ENCODE results near the gene PLXNA4.

Gene PLXNA4

DNA sequence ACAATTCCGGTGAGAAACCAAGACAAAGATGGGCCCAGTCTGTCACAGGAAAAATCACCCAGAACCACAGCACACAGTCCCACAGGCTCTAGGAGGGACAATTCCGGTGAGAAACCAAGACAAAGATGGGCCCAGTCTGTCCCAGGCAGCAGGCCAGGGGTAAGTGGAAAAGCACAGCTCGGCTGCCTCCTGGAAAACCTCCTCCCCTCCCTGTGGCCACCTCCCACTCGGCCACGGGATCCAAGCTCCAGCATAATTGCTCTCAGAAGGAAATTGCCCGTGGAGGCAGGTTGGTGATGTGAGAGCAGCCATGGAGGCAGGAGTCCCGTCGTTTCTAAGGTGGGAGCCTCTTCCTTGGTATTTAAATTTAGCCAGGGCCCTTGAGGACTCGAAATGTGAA lies 95.7 kb downstream of the PLXNA4 start:
- no peak for DNase-seq (ENCODE audit: low read depth in 2 of 2, low spot score in 1 of 2)

DNA sequence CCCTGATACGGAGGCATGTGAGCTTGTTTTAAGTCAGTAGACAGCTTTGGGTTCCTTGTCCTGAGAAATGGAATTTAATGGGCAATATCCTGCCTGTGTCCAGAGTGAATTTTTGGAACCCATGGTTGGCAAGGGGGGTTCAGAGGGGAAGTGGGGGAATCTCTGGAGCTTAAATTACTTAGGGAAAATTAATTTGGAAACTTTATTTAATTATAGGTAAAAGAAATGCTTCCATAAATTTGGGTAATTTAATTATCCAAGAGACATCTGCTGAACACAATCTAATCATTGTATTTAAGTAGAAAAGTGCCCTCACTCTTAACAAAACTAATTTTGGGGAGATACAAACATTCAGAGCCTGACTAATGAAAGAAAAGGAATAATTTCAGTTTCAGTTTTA lies 99.7 kb downstream of the PLXNA4 start:
- DNase-seq (ENCODE audit: low read depth in 2 of 2, low spot score in 1 of 2), result no peak

DNA sequence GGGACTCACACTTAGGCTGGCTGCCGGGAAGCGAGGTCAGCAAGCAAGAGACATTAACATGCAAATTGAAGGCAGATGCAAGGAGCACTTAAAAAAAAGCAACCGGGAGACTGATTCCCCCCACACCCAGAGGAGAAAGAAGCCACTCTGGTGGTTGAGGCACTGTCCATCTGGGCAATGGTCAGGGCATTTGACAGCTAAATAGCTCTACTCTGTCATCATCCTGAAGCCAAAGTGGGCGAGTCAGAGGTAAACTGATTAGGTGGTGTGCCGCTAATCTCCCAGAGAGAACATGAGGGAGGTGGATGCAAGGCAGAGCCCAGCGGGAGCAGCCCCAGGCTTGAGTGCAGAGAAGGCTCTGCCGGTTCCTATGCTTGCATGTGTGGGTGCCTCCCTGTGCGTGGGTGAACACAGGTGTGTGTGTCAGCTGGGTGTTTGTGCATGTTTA lies 100.6 kb downstream of the PLXNA4 start:
- no peak for DNase-seq (ENCODE audit: low read depth in 2 of 2, low spot score in 1 of 2)

DNA sequence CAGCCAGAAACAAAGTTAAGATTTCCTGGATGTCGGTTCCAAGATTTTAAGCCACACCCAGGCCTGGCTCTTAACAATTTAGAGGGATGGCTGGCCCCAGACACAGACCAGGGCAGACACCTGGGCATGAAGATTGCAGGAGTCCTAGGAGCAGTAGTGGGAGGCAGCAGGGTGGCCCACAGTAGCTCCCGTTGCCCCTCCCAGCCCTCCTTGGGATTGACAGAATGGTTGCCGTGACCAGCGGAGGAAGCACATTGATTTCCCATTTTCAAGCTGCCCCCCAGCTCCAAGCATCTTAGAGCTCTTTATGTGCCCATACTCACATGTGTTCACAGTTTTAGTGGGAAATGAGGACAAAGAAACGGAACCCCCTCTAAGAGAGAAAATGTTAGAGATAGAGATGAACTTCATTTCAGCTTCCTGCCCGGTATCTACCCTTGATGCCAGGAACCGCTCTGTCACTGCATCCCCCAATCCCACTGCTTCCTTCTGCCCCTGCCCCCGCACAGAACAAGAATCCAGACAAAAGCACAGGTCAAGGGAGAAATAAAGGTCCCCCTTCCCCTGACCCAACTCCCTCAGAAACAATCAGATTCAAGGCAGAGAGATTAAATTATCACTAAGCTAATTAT lies 101.1 kb downstream of the PLXNA4 start:
- DNase-seq (ENCODE audit: low read depth in 2 of 2, low spot score in 1 of 2), result no peak

DNA sequence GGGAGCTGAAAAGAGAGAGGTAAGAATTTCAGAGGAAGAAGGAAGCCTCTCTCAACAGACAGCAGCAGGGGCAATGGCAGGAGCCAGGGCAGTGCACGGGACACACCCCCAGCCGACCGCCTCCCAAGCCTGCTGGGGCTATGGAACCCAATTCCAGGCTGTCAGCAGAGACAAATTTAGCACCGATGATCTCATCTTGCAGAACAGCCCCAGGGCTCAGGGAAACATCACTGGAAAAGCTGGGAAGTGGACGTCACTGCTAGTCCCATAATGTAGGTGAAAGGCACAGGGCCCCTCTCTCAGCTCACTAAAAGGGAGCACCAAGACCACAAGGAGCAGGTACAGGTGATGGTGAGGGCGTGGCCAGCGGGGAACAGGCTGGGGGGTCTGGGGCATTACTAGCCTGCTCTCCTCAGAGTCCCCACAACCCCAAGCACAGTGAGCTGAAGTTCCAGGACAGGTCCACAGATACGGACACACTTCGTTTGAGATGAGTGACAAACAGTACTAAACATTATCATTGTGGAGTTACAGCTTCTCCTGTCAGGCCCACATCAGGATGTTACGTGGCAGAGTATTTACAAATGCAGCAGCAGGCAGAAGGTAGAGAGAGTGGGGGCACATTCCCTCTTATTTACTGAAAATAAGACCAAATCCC lies 103.7 kb downstream of the PLXNA4 start:
- DNase-seq (ENCODE audit: low read depth in 2 of 2, low spot score in 1 of 2), result no peak

DNA sequence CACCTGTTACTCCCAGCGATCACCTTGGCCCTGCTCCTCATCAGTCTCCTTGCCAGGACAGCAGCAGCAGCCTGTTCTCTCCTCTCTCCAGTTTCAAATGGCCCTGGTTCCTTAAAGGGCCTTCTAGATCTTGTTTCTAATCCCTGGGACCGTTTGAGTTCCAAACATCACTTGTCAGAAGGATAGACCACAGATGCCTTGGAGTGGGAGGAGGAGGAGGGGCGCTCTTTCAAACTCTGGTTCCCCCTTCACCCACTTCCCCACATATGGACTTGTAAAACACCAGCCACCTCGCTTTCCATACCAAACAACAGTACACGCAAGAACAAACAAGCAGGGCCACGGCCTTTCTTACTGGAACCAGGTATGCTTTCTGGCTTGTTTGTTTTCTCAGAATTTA lies 104.8 kb downstream of the PLXNA4 start:
- no peak for DNase-seq (ENCODE audit: low read depth in 2 of 2, low spot score in 1 of 2)

DNA sequence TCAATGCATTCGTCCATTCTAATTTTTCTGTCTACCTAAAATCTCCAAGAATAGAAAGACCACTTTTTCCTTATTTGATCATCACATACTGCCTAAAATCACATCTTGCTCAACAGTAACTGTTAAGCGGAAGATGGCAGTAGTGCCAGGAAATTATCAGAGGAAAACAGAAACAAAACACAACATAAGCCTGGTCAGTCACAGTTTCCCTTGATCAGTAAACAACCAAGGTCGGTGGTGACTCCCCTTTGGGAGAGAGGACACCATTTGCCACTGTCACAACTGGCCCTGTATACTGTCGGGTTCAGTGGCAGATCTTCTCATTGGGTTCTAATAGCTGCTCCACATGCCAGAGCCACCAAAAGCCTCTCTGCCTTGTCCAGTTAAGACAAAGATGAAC lies 106.6 kb downstream of the PLXNA4 start:
- no peak for DNase-seq (ENCODE audit: low read depth in 2 of 2, low spot score in 1 of 2)

DNA sequence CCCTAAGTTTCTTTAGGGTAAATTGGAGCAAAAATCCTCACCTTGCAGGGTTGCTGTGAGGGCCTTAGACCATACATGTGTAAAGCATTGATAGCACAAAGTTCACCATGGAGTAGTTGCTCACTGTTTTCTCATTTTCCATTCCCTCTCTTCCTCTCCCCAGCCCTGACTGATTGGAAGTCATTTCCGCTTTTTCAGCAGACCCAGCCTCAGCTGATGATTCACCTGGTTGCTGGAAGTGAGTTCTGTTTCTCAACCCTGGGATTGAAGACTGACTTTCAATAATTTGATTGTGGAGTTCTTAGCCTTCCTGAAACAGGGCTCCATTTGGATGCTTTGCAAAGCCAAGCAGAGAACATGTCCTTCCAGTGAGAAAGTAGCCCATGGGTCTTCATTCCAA lies 107.0 kb downstream of the PLXNA4 start:
- no peak for DNase-seq (ENCODE audit: low read depth in 2 of 2, low spot score in 1 of 2)

DNA sequence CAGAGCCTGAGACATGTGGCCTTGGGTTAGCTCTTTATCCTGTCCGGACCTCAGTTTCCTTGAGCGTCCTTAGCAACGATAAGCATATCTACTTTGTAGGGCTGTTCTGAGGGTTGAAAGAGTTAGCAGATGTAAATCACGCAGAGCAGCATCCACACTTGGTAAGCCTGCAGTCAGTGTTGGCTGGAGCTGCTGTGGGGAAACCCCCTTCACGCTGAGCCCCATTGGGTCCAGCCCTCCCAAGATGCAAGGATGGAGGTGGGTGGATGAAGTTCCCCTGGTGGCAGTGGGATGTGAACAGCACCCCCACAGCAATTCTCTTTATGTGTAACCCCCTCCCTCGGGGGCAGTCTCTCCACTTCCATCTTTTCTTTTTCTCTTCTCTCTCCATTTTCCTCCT lies 109.9 kb downstream of the PLXNA4 start:
- no peak for DNase-seq (ENCODE audit: low read depth in 2 of 2, low spot score in 1 of 2)

DNA sequence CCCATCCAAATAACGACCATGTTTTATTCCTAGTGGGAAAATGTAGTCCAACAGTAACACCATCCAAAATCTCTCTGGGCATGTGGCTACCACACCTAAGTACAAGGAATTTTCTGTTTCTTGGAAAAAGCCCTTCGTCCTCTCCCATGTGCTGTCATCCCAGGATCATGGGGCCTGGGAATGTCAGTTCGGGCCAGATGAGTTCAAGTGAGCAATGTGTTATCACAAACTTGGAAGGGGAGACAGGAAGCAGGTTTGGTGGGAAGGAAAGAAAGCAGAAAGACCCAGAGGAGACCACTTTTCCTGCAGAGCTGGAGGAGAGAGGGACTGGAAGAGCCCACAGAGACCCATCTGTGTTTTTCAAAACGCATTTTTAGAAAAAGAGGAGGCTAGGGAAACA lies 110.8 kb downstream of the PLXNA4 start:
- no peak for DNase-seq (ENCODE audit: low read depth in 2 of 2, low spot score in 1 of 2)

DNA sequence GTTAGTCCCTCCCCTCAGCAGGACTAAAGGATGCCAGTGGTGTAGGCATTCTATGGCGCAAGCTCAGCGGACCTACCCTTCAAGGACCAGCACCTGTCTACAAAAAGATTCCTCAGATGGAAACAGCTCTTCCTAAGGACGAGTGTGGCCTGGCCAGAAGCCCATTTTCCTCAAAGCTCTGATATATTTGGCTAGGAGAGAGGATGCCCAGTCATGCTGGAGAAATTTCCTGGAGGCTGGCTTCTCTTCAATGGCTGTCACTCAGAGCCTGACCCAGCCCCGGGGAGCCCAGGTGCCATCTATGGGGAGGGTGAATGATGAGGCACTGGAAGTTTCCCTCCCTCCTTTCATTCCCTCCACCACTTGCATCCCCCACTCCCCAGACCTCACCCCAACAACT lies 111.5 kb downstream of the PLXNA4 start:
- DNase-seq (ENCODE audit: low read depth in 2 of 2, low spot score in 1 of 2), result no peak

DNA sequence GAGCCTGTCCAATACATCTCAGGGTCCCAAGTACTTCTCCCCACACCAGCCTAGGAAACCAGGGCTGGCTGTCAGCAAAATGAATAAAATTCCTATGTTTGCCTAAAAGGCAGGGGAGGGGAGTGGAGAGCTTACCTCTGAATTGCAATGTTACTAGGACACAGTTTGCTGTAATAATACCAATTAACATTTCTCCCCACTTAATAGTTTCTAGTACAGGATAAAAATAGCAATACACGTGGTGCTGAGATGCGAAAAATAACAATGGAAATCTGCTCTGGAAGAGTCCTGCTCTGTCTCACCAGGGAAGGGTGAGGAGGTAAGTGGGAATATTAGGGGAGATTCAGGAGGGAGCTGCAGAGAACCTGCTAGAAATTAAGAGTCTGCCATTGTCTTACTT lies 112.3 kb downstream of the PLXNA4 start:
- no peak for DNase-seq (ENCODE audit: low read depth in 2 of 2, low spot score in 1 of 2)

DNA sequence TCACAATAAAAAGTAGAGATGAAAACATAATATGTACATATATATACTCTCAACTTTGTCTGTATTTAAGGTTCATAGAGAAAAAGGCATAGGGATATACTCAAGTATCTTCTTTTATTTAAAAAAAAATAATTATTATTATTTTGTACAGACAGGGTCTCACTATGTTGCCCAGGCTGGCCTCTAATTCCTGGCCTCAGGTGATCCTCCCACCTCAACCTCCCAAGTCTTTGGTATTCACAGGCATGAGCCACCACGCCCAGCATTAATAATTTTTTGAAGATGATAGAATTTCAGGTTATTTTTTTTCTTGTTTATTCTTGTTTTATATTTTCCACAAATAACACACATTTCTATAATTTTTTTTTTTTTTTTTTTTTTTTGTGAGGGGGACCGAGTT lies 113.8 kb downstream of the PLXNA4 start:
- no peak for DNase-seq (ENCODE audit: low read depth in 2 of 2, low spot score in 1 of 2)

DNA sequence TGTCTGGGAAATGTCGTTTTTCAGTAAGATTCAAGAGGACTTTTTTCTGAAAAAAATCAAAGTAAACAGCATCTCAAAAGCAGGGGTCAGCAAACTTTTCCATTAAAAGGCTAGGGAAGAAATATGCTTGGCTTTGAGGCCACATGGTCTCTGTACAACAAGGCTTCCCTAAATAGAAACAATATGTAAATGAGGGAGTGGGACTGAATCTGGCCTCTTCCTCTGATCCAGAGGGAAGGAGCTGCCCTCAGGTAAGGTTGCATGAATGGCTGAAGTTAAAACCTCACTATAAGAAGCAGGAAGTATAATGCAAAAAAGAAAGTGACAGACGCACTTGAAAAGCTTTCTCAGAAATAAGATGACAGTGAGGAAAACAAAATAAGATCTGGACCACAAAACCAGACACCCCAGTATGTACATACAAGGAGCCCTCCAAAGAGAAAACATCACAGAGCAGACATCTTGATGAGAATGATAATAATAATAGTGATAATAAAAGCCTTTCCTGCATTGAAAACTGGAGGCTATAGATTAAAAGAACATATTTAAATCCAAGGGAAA lies 115.2 kb downstream of the PLXNA4 start:
- DNase-seq (ENCODE audit: low read depth in 2 of 2, low spot score in 1 of 2), result no peak

DNA sequence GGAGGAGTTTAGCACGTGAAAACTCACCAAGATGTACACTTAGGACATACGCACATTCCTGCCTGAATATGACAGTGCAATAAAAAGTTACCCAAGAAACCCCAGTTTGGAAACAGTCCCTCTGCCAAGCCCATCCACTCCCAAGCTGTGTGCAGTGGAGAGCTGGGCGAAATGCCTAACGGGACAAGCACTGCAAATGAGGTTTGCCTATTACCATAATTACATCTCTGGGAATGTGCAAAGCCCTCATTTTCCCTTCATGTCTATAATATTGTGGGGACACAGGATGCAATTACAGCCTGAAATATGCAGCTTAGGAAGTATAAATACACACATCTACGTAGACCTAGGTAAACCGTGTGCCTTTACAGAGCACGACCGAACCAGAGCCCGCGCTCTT lies 117.5 kb downstream of the PLXNA4 start:
- no peak for DNase-seq (ENCODE audit: low read depth in 2 of 2, low spot score in 1 of 2)

DNA sequence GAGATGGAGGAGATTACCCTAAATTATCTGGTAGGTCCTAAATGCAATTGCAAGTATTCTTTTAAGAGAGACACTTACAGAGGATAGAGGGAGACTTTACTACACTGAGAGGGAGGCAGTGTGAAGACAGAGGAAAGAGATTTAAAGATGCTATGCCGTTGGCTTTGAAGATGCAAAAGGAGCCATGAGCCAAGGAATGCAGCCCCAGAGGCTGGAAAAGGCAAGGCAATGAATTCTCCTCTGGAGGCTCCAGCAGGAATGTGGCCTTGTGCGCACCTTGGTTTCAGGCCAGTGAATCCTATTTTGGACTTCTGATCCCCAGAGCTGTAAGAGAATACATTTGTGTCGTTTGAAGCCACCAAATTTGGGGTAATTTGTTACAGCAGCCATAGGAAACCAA lies 118.6 kb downstream of the PLXNA4 start:
- DNase-seq (ENCODE audit: low read depth in 2 of 2, low spot score in 1 of 2), result no peak

DNA sequence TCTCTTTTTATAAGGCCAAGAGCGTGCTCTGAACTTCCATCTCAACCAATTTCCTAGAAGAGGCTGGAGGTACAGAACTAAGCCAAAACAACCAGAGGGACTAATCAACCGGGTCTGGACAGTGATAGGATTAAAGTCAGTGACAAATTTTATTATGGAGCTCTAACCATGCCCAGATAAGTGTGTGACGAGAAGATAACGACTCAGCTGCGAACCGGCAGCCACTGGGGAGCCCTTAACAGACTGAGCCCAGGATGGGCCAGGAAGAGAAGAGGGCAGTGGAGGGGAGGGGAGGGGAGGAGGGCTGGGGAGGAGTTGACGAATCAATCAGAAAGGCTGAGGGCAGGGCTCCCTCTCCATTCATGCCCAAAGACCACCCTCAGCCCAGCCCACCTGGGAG lies 119.9 kb downstream of the PLXNA4 start:
- DNase-seq (ENCODE audit: low read depth in 2 of 2, low spot score in 1 of 2), result no peak

DNA sequence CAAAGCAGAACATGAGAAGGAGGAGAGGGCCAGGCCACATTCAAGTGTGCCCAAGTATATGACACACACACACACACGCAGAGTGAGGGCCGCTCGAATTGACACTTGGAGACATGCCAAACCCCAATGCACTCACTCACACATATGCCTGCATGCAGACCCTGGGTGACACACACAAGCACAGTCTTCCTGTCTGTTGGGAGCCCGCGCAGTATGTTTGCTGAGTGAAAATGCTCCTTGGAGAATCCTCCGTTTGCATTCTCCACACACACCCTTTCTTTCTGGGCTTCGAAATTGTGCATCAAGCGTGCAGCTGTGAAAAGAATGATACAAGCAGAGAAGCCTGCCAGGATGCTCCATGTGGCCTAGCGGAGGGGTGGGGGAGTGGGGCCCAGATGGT lies 120.9 kb downstream of the PLXNA4 start:
- no peak for DNase-seq (ENCODE audit: low read depth in 2 of 2, low spot score in 1 of 2)

DNA sequence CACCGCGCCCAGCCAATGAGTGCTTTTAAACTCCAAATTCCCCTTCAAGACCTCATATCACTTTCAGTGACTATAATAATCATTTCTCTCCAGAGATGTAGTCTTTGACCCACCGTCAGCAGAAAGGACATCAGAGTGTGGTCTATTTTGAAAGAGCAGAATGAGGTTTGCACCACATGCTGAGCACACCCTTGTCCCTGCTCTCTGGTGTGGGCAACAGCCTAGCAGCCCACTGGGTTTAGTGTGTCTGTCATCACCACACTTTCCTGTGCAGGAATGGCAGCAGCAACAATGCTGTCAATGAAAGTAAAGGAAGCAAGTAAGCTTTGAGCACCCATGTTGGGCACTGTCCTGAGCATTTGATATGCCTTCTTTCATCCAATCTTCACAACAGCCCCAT lies 122.4 kb downstream of the PLXNA4 start:
- no peak for DNase-seq (ENCODE audit: low read depth in 2 of 2, low spot score in 1 of 2)

DNA sequence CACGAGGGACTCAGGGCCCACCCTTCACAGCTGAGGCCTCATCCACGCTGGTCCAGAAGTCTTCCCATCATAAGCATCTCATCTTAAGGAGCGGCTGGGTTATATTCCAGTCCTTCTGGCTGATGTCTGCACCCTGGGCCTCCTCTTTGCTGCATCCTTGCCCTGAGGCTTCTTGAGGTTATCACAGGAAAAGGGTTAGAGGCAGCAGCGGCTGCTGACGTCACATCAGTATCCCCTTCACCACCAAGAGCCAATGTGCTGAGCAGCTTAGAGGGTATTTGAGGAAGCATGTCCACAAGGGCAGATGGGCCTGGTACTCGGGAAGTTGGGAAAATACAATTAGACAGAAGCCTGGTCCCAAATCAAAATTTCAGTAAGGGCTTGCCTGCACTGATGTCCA lies 125.1 kb downstream of the PLXNA4 start:
- no peak for DNase-seq (ENCODE audit: low read depth in 2 of 2, low spot score in 1 of 2)

DNA sequence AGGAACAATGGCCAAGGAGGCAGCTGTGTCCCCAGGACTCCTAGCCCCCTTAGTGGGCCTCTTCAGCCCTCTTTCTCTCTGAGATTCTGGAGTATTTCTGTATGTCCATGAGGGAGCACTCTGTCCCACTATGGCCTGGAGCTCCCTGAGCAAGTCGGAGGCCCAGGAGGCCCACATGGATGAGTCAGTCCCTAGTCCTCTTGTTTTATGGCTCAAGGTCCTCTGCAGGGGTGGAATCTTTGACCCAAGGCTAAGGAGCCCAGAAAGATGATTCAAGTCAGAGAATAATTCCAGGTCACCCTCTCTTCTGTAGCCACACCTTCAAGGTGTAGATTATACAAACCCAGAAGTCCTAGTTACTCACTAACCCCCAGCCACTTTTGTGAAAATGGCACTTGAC lies 125.6 kb downstream of the PLXNA4 start:
- DNase-seq (ENCODE audit: low read depth in 2 of 2, low spot score in 1 of 2), result no peak

DNA sequence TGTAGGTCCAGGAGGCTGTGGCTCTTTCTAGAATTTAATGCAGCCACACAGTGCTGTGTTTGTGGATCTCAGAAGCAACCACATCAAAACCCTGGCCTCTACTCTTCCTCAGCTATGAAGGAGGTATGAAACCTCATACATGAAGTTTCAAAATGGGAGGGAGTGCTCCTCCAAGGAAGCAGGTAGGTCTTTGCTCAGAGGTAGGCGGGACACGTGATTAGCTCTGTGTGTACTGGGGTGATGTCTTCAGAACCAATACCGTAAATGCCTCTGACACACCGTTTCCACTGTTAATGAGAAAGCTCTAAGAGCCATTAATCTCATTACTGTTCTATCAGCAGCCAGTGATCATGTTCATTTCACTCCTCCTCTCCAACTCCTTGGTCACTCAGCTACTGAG lies 126.1 kb downstream of the PLXNA4 start:
- DNase-seq (ENCODE audit: low read depth in 2 of 2, low spot score in 1 of 2), result no peak

DNA sequence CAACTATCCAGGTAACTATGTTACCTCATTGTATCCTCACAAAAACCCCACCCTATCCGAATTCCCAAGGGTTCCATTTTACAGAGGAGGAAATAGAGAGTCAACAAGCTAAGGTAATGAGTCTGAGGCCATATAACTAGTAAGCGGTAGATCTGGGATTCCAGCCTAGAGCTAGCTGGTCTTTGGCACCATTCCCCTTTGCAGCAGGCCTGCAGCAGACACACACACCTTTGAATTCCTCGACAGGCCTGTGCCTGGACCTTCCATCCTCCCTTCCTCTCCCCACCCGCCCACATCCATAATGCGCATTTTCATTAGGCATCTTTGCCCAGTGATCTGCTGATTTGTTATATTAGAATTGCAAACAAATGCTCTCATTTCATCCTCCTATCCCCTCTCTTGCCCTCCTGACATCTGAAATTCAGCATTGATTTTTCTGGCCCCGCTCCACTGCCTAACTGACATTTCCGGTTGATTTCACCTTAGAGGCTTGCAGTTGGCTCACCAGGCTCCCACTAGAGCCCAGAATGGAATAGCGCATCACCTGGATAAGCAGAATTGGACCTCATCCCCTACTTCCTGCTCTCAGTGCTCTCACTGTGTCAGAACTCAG lies 129.5 kb downstream of the PLXNA4 start:
- DNase-seq (ENCODE audit: low read depth in 2 of 2, low spot score in 1 of 2), result no peak

Data from stimulated activated CD8-positive, alpha-beta memory T cell treated with anti-CD3 and anti-CD28 coated beads, Interleukin-4, amount 100 ng/mL, for 1 hour (primary cell).